Measurements from ENCODE around the gene ARHGAP24. TPM values are rescaled to one million over a fixed set of nuclear protein-coding genes. Genes with fewer than 3 reads are reported as not detected.
A peak's percentile ranks its signal among the peaks of the same experiment; 100 is the strongest.

Gene ARHGAP24
- 10.9 and 11.7 TPM in 2 replicates for total RNA-seq (ENCODE audit: low replicate concordance)
- long read RNA-seq, transcript ARHGAP24-212 (8 exons, 1,936 nt) = minor isoform, 14 of 58 reads
- long read RNA-seq, transcript ARHGAP24-202 (8 exons, 2,740 nt) = major isoform, 30 of 58 reads
- long read RNA-seq, partial matches to known transcripts = 6 of 58 reads
- long read RNA-seq, other reads (novel, unspliced or antisense) = 7 of 58 reads

DNA sequence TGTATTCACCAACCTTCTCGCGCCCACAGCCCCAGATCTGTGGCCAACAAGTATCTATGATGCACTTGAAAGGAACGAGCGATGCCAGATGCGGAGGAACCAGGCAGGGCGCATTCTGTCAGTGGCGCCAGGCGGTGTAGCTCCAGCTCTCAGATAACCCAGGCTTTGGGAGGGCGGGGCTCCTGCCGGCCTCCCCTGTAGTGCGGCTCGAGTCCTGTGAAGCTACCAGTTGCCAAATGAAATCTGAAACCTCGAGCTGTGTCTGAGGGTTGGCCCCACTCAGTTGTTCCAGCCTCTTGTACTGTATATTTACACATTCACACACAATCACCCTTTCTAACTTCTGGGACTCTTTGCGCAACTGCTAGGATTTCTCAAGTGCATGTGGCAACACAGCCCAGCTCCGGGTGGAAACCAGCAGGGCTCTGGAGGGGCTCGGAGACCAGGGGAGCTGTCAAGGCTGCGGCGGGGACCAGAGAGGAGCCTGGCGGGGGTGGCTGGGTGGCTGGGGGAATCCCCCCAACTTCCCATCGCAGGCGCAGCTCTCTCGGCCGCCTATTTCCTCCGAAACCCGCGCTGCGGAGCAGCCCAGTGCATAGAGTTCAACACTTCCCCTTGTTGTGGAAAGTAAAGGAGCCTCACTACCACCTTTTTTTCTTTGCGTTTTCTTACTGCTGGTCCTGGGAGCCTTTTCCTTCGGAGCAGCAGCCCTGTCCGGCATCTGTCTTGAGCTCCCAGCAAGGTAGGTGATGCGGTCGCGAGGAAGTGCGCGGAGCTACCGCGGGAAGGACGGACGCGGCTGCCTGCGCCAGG, at the start of gene ARHGAP24:
ARHGAP24 (plus strand) TSS at position 333 of the 813 bp plus-strand sequence.
- TF ChIP-seq, protein P1, sequence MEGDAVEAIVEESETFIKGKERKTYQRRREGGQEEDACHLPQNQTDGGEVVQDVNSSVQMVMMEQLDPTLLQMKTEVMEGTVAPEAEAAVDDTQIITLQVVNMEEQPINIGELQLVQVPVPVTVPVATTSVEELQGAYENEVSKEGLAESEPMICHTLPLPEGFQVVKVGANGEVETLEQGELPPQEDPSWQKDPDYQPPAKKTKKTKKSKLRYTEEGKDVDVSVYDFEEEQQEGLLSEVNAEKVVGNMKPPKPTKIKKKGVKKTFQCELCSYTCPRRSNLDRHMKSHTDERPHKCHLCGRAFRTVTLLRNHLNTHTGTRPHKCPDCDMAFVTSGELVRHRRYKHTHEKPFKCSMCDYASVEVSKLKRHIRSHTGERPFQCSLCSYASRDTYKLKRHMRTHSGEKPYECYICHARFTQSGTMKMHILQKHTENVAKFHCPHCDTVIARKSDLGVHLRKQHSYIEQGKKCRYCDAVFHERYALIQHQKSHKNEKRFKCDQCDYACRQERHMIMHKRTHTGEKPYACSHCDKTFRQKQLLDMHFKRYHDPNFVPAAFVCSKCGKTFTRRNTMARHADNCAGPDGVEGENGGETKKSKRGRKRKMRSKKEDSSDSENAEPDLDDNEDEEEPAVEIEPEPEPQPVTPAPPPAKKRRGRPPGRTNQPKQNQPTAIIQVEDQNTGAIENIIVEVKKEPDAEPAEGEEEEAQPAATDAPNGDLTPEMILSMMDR (conservative IDR thresholded peaks at IDR 0.05) = no peak
- Mint-ChIP-seq H3K36me3 (no peaks in the 10 kb centered on the region), H3K9me3 (no peaks in the 10 kb centered on the region), H3K27ac (peak within 1 kb of the TSS; percentile 81), H3K27me3 (peaks cover 23% of the 10 kb centered on the region), H3K4me3 (peak within 1 kb of the TSS; percentile 90), H3K4me1 (ENCODE audit: unreplicated experiment) (peaks cover 6% of the 10 kb centered on the region)
- DNase-seq (ENCODE audit: extremely low spot score, unreplicated experiment) = peak; percentile 81

DNA sequence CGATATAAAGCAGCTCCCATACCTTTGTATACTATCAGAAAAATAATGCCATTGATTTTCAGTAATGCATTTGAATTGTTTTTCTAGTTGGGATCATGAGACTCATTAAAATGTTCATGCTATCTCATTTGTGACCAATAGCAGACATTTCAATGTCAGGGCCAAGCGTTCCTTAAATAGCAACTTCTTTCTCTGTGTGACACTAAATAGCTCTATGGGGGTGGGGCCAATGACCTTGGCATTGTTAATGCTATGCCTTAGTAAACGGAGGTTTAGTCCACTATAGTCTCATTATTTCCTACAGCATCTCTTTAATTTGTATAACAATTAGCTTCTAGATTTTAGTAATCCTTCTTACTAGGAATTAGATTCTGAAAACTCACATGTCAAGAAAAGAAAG, 48.6 kb upstream of the ARHGAP24 start:
- Mint-ChIP-seq H3K27ac (no peak overlapping the region), H3K4me1 (ENCODE audit: unreplicated experiment) (peaks cover 5% of the 10 kb centered on the region), H3K36me3 (no peaks in the 10 kb centered on the region), H3K9me3 (no peaks in the 10 kb centered on the region), H3K27me3 (peaks cover 6% of the 10 kb centered on the region), H3K4me3 (no peak overlapping the region)
- no peak for DNase-seq (ENCODE audit: extremely low spot score, unreplicated experiment)
- TF ChIP-seq, protein P1 (conservative IDR thresholded peaks at IDR 0.05) = no peak

DNA sequence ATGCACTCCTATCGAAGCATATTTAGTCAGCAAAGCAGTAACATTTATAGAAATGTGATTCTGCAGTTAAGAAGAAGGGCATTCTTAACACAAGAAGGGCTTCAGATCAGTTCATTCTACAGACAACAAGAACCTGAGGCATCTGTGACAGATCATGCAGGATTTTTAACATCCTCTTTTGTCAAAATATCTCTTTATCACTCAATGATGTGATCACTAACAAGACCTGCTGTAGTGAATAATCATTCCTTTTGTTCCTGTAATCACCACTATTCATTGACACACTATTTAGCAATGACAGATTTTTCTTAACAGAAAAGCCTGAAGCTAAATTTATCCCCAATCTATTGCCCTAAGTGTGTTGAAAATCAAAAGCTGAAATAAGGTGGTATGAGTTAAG, 47.8 kb upstream of the ARHGAP24 start:
- peaks cover 9% of the 10 kb centered on the region for H3K27me3 Mint-ChIP-seq

DNA sequence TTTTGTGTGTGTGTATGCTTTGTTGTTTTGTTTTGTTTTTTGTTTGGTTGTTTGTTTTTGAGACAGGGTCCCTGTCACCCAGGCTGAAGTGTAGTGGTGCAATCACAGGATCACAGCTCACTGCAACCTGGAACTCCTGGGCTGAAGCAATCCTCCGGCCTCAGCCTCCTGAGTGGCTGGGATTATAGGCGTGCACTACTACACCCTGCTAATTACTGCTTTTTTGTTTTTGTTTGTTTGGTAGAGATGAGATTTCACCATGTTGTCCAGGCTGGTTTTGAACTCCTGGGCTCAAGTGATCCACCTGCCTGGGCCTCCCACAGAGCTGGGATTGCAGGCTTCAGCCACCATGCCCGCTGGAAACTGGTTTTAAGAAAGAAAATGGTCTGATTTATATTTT, 44.7 kb upstream of the ARHGAP24 start:
- Mint-ChIP-seq H3K4me1 (ENCODE audit: unreplicated experiment) (peaks cover 5% of the 10 kb centered on the region), H3K36me3 (no peaks in the 10 kb centered on the region), H3K4me3 (no peak overlapping the region), H3K27ac (no peak overlapping the region), H3K9me3 (no peaks in the 10 kb centered on the region), H3K27me3 (peaks cover 4% of the 10 kb centered on the region)
- DNase-seq (ENCODE audit: extremely low spot score, unreplicated experiment) = no peak
- TF ChIP-seq, protein P1 (conservative IDR thresholded peaks at IDR 0.05) = no peak

More for the DNA sequence above, 47.8 kb upstream of the ARHGAP24 start:
- TF ChIP-seq, protein P1 (conservative IDR thresholded peaks at IDR 0.05) = no peak
- peaks cover 5% of the 10 kb centered on the region for H3K4me1 Mint-ChIP-seq (ENCODE audit: unreplicated experiment)
- no peak overlapping the region for H3K4me3 Mint-ChIP-seq
- H3K36me3 Mint-ChIP-seq = no peaks in the 10 kb centered on the region
- no peak for DNase-seq (ENCODE audit: extremely low spot score, unreplicated experiment)
- H3K9me3 Mint-ChIP-seq = no peaks in the 10 kb centered on the region
- no peak overlapping the region for H3K27ac Mint-ChIP-seq

DNA sequence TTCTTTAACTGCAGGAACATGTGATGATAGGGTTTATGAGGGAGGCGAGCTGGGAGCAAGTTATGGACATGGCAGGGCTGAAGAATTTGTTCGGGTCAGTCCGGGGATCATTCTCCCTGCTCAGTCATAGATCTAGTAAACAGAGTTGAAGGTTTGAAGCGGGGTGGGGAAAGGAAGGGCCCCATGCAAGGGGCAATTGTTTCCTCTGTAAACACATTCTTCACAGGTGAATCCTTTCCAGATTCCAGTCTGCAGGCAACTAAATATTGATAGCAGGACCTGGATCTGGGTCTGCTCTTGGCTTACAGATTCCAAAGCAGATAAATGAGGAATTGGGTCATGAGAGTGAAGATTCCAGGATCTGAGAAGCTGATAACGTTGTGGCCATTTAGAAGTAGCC, 44.3 kb upstream of the ARHGAP24 start:
- TF ChIP-seq, protein P1 (conservative IDR thresholded peaks at IDR 0.05) = no peak
- no peak for DNase-seq (ENCODE audit: extremely low spot score, unreplicated experiment)
- Mint-ChIP-seq H3K27me3 (peaks cover 4% of the 10 kb centered on the region), H3K9me3 (no peaks in the 10 kb centered on the region), H3K27ac (no peak overlapping the region), H3K4me3 (no peak overlapping the region), H3K4me1 (ENCODE audit: unreplicated experiment) (peaks cover 5% of the 10 kb centered on the region), H3K36me3 (no peaks in the 10 kb centered on the region)

Data from type B pancreatic cell (in vitro differentiated cells).